ENCODE data around the gene SLC44A1. TPM values are rescaled to one million over a fixed set of nuclear protein-coding genes. Genes with fewer than 3 reads are reported as not detected.

The SLC44A1 gene
- polyA plus RNA-seq, 1 of the 3 experiments (the other 2 are of a cell fraction): 4.5 TPM

DNA sequence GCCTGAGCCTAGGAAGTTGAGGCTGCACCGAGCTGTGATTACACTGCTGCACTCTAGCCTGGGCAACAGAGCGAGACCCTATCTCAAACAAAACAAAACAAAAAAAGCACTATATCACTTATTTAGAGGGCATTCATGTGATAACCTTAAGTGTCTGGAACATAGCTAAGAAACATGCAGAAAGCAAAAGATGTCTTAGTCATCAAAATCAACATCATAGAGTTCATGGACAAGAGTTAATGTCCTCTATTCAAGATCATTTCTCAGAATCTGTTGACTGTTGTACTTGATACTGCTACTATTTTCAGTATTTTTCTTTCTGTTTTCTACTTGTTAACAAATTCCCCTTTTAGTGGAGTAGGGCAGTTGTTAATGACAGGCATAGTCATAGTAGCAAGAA lies 228.8 kb downstream of the SLC44A1 start:
- Histone ChIP-seq H3K27ac (ENCODE audit: low read depth in 2 of 2, low read length in 1 of 2) (no peak overlapping the region), H3K27me3 (ENCODE audit: insufficient read depth) (no peaks in the 10 kb centered on the region), H4K20me1 (ENCODE audit: insufficient read depth) (no peaks in the 10 kb centered on the region), H3K4me1 (ENCODE audit: control insufficient read depth in 1 of 2, insufficient read depth in 2 of 2, low read depth in 1 of 2, low read length in 1 of 2) (no peaks in the 10 kb centered on the region), H3K9me2 (no peaks in the 10 kb centered on the region), H3K9me3 (no peaks in the 10 kb centered on the region), H3K36me3 (replicated peaks in 1 of 2; ENCODE audit: control insufficient read depth in 1 of 2, insufficient read depth in 2 of 2, low read length in 1 of 2) (peaks cover 27 to 35% of the 10 kb centered on the region in 2 experiments), H3K79me2 (ENCODE audit: insufficient read depth) (peaks cover 39% of the 10 kb centered on the region; the same call in 1 of the 2 replicates), H3K4me2 (no peak overlapping the region), H3F3A (replicated peaks; ENCODE audit: insufficient read depth) (peaks cover 9% of the 10 kb centered on the region), H3K4me3 (ENCODE audit: low read depth in 2 of 2, low read length in 1 of 2) (no peak overlapping the region), H3K9ac (no peak overlapping the region), H2AFZ (ENCODE audit: low read depth) (no peak overlapping the region)
- no peak for DNase-seq
- ChIA-PET POLR2A (no interaction called here), CTCF (no interaction called here)
- no peak for TF ChIP-seq FOSL2 (IDR thresholded peaks at IDR 0.05; ENCODE audit: borderline replicate concordance, low read depth)
- TF ChIP-seq RXRA (IDR thresholded peaks at IDR 0.05; ENCODE audit: borderline replicate concordance, low read depth): no peak
- TF ChIP-seq TAF1 (IDR thresholded peaks at IDR 0.05; ENCODE audit: borderline replicate concordance, low read depth, low read length): no peak
- TF ChIP-seq EP300 (IDR thresholded peaks at IDR 0.05; ENCODE audit: borderline replicate concordance in 1 of 2, low read depth in 1 of 2, low read length in 1 of 2): no peak
- TF ChIP-seq, protein P1, sequence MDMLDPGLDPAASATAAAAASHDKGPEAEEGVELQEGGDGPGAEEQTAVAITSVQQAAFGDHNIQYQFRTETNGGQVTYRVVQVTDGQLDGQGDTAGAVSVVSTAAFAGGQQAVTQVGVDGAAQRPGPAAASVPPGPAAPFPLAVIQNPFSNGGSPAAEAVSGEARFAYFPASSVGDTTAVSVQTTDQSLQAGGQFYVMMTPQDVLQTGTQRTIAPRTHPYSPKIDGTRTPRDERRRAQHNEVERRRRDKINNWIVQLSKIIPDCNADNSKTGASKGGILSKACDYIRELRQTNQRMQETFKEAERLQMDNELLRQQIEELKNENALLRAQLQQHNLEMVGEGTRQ (IDR thresholded peaks at IDR 0.05; ENCODE audit: borderline replicate concordance, low read depth, low read length): no peak
- TF ChIP-seq, protein P2, sequence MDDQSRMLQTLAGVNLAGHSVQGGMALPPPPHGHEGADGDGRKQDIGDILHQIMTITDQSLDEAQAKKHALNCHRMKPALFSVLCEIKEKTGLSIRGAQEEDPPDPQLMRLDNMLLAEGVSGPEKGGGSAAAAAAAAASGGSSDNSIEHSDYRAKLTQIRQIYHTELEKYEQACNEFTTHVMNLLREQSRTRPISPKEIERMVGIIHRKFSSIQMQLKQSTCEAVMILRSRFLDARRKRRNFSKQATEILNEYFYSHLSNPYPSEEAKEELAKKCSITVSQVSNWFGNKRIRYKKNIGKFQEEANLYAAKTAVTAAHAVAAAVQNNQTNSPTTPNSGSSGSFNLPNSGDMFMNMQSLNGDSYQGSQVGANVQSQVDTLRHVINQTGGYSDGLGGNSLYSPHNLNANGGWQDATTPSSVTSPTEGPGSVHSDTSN (IDR thresholded peaks at IDR 0.05): no peak
- no peak for TF ChIP-seq TEAD4 (IDR thresholded peaks at IDR 0.05; ENCODE audit: borderline replicate concordance, insufficient read depth)
- no peak for TF ChIP-seq CHD2 (IDR thresholded peaks at IDR 0.05; ENCODE audit: low read length, partially characterized antibody)
- TF ChIP-seq GATA2 (CRISPR knock-in tag; IDR thresholded peaks at IDR 0.05): no peak
- 100% methylated on average over 2 of the region's 2 CpGs for WGBS (ENCODE audit: low lambda C conversion rate)

DNA sequence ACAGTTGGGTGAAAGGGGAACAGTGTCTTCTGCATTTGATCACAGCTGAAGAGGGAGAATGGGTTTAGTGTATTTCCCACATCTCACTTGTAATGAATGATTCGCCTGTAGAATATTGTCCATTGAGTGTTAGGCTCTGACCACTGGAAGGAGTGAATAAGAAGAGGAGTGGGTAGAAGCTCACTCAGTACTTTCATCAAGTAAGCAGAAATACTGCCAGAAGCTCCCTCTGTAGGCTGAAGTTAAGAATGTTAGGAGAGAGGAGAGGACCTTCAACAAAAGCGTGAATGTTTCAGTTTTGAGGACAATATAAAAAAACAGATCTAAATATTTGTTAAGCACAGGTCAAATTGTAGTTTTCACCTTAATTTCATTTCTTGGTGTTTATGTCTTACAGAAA lies 230.9 kb downstream of the SLC44A1 start:
- Histone ChIP-seq H3F3A (replicated peaks; ENCODE audit: insufficient read depth) (peaks cover 9% of the 10 kb centered on the region), H3K4me2 (no peak overlapping the region), H3K4me1 (ENCODE audit: control insufficient read depth in 1 of 2, insufficient read depth in 2 of 2, low read depth in 1 of 2, low read length in 1 of 2) (no peaks in the 10 kb centered on the region; a peak in 1 of 4 replicates), H3K9me3 (no peaks in the 10 kb centered on the region), H4K20me1 (ENCODE audit: insufficient read depth) (no peaks in the 10 kb centered on the region), H3K4me3 (ENCODE audit: low read depth in 2 of 2, low read length in 1 of 2) (no peak overlapping the region), H3K27me3 (ENCODE audit: insufficient read depth) (no peaks in the 10 kb centered on the region), H3K27ac (ENCODE audit: low read depth in 2 of 2, low read length in 1 of 2) (no peak overlapping the region), H3K79me2 (ENCODE audit: insufficient read depth) (peaks cover 26% of the 10 kb centered on the region; the same call in 1 of the 2 replicates), H2AFZ (ENCODE audit: low read depth) (no peak overlapping the region), H3K9me2 (no peaks in the 10 kb centered on the region), H3K9ac (no peak overlapping the region), H3K36me3 (replicated peaks in 1 of 2; ENCODE audit: control insufficient read depth in 1 of 2, insufficient read depth in 2 of 2, low read length in 1 of 2) (peaks cover 23 to 24% of the 10 kb centered on the region in 2 experiments)
- DNase-seq: no peak
- WGBS (ENCODE audit: low lambda C conversion rate): 91% methylated on average over 2 of the region's 2 CpGs
- ChIA-PET CTCF (interaction anchor here (1.0 to 1.1 kb wide), 3 partner anchors 11 to 21 kb away, joined by 3 to 4 read pairs (median 3); no protein-coding TSS in a partner anchor), POLR2A (no interaction called here)
- TF ChIP-seq EZH2phosphoT487 (IDR thresholded peaks at IDR 0.05; ENCODE audit: borderline replicate concordance, low read depth) (no peak), RAD21 (IDR thresholded peaks at IDR 0.05; ENCODE audit: low read length) (peak; percentile 41; the same call in 1 of the 2 replicates)
- TF ChIP-seq, protein P3, sequence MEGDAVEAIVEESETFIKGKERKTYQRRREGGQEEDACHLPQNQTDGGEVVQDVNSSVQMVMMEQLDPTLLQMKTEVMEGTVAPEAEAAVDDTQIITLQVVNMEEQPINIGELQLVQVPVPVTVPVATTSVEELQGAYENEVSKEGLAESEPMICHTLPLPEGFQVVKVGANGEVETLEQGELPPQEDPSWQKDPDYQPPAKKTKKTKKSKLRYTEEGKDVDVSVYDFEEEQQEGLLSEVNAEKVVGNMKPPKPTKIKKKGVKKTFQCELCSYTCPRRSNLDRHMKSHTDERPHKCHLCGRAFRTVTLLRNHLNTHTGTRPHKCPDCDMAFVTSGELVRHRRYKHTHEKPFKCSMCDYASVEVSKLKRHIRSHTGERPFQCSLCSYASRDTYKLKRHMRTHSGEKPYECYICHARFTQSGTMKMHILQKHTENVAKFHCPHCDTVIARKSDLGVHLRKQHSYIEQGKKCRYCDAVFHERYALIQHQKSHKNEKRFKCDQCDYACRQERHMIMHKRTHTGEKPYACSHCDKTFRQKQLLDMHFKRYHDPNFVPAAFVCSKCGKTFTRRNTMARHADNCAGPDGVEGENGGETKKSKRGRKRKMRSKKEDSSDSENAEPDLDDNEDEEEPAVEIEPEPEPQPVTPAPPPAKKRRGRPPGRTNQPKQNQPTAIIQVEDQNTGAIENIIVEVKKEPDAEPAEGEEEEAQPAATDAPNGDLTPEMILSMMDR (IDR thresholded peaks at IDR 0.05): peak; percentile 51
